Middle frontal gyrus (tissue), 1 donor: ENCODE results near the gene TNIP1.

Experiments used
- DNase-seq: peaks from one replicate; pipeline ENCODE4 v3.0.0-alpha.2; 2015; ENCODE audit warnings: low spot score; ENCODE audit errors: extremely low spot score

The TNIP1 gene

DNA sequence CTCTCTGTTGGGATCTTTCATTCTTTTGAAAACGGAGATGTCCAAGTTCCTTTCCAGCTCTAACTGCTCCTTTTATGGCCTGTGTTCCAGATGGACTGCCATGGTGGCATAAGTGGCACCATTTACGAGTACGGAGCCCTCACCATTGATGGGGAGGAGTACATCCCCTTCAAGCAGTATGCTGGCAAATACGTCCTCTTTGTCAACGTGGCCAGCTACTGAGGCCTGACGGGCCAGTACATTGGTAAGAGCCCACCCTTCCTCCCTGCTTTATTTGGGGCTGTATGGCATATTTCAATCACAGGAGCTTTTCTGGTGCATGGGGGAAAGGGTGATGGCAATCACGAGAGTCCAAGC lies 55.6 kb downstream of the TNIP1 start:
- DNase-seq, result no peak

DNA sequence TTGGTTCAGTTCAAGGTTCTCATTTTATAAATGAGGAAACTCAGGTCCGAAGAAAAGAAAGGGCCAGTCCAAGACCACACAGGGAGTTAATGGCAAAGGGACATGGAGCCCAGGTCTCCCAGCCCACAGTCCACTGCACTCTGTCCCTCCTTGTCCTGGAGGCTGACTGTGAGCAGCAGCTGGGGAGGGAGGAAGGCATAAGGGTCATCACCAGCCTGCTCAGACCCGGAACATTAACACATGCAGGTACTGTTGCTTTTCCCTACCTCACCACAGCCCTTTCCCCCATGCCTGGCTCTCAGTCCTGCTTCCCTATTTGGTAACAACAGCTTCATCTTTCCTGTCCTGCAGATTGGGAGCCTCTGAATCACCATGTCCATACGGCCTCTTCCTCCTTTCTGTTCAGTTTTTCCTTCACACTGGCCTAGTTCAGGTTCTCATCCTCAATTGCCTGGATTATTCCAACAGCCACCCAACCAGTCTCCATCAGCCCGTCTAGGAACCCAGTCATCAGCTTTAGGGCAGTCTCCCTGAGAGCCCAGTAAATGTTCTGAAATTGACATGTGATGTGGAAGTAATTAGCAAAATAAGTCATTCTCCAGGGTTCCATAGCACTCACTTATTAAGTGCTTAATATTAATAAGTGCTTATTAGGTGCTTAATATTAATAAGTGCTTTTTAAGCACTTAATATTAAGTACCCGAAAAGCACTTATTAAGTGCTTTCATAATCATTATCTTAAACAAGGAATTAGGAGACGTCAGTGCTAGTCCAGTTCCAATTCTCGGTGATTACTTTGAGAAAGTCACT lies 56.2 kb downstream of the TNIP1 start:
- DNase-seq, result no peak

DNA sequence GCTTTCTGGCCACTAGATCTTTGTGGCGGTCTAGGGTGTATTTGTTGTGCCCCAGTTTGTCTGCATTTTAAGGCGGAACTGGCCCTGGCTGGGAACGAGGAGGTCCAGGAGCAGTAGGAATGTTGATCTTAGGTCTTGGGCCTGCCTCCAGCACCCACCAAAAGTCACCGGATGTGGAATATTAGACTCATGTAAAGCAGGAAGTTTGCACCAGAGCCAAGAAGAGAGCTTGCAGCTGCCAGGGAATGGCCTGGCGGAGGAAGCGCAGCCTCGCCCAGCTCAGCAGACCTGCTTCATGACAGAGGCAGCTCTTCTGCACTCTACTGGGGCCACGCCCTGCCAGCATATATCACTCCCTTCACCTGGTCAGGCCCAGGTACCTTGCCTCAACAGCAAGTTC lies 57.2 kb downstream of the TNIP1 start:
- no peak for DNase-seq

DNA sequence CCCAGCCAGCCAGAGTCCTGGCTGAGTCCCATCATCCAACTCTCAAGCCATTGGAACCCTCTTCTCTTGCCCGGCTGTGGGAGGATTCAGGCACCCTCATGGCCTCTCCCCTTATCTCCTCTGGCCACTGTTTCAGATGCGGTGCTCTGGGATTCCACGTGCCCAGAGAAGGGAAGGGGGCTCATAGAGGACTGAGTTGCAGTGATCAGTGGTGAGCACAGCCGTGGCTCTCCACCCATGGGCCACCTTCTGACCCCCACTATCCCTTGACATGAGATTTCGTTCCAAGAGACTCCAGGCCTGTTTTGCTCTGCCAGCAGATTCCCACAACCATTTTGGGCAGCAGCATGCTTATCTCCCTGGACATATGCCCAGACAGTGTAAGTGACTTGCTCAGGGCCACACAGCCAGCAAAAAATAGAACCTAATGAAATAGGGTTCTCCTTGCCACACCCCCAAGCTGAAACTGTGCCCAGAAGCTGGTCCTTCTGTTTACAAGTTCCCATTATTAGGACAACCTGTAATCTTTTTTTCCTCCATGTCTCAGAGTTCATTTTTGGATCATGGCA lies 57.7 kb downstream of the TNIP1 start:
- no peak for DNase-seq

DNA sequence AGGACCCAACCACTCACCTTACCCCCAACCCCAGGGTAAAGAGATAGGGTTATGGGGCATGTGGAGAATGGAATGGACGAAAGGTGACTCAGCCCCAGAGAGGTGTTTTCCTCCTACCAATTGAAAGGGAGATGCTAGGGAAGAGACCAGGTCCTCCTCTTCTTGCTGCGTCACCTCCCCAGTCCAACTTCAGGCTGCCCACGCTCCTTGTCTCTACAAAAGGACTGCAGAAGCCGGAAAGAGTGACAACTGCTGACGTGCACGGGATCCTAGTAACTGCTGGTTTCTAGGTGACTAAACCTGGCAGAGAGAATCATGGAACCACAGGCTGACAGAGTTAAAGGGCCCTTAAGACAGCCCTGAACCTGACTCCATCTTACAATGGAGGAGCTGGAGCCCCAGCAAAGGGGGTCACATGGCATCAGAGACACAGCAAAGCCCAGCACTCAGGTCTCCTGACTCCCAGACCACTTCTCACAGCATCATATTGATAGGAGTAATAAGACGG lies 58.3 kb downstream of the TNIP1 start:
- peak; percentile 24 for DNase-seq

DNA sequence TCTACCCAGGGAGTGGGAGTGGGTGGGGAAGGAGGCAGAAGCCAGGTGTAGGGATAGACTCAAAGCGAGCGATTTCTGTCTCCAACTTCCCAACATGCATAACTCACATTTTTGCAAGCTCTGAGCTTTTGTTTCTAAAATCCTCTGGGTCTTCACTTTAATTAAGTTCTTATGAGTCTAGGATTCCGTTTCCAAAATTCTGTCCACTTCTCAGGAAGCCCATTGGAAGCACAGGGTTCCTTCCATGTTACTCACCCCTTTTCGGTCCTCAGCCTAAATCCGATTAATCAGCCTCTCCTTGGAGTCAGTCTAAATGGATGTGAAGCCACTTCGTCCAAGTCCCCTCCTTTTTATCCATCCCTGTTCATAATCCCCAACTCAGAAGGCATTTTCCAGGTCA lies 59.1 kb downstream of the TNIP1 start:
- no peak for DNase-seq

DNA sequence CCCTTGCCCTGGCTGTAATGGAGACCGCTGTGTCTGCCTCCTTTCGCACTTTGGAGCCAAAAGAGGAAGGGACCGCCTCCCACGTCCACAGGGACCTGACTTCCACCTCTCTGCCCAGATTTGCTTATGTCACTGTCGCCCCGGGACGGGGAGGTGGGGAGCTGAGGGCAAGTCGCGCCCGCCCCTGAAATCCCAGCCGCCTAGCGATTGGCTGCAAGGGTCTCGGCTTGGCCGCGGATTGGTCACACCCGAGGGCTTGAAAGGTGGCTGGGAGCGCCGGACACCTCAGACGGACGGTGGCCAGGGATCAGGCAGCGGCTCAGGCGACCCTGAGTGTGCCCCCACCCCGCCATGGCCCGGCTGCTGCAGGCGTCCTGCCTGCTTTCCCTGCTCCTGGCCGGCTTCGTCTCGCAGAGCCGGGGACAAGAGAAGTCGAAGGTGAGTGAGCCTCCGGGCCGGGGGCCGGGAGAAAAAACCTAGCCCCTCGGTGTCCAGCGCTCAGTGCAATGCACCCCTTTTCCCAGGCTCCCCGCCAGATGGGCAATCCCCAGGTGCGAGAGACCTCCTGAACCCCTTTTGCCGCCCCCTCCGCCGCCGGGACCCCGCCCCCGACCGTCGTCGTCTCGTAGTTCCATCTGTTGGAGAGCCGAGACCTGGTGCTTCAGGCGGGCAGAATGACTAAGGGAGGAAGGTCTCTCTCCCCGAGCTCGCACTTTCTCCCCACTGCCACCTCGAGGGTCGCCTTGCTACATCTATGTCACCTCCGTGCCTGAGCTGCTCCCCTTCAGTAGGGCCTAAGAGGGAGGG lies 60.3 kb downstream of the TNIP1 start, which contains the start of gene GPX3:
TSS of gene GPX3 (plus strand) at position 288 of the 807 bp plus-strand sequence. CDS start at position 352, 64 bp downstream.
- peak; percentile 15 for DNase-seq

DNA sequence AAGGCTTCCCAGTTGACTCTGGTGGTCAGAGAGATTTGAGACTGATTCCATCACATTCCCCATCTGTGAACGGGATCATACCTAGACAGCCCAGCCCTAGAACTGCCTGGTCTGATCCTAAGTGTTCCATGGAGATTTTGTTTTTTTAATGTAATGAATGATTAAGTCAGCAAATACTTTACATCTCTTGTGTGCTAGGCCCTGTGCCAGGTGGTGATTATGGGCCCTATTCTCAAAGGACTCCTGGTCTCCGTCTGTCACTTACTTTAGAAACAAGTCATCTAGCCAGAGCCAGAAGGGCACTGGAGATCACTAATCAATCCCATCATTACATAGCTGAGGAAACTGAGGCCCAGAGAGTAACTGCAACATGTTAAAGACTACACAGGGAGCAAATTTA lies 61.5 kb downstream of the TNIP1 start:
- DNase-seq, result no peak

DNA sequence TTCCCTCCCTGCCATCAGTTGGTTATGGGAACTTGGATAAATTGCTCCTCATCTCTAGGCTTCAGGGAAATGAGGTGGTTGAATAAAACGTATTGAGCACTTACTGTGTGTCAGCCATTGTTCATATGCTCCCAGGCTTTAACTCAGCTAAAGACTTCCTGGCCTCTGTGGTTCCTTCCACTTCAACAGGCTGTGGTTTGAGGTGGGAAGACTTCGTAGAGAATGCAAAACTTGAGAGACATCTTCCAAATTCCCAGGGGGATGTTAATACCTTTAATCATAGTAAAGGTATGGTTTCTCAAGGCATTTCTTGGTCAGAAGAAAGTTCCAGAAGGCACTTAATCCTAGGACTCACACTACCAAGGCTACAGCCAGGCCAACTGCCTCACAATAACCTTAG lies 62.0 kb downstream of the TNIP1 start:
- no peak for DNase-seq

DNA sequence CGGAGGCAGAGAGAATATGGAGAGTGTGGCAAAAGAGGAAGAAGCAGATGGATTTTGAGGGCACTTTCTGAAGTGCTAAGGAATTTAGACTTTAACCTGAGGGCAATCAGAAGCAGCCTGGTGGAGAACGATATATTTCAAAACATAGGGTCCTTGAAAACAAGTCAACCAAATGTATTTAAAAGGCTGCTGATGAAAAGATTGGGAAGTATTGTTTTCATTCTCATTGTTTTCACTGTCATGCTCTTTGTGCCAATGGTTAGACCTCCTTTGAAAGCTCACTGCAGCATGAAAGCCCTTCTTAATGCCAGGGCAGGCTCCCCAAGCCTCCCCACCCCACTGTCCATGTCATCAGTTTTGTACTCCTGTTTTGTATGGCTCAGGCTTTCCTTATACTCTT lies 62.9 kb downstream of the TNIP1 start:
- DNase-seq, result no peak

DNA sequence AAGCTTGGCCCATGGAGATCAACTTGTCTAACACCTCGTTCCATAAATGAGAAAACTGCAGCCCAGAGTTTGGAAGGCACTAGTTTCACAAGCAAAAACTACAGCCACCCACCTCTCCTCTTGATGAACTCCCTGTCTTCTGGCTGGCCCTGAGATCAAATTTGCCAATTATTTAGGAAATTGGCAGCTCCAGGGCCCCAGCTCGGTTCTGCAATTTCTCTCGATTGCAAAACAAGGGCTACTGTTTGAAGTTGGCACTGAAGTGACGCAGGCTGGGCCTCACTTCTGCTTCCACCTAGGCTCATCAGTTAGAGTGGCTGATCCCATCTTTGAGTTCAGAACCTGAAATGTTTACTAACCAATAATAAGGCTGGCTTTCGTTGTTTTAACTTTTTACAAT lies 64.1 kb downstream of the TNIP1 start:
- no peak for DNase-seq

DNA sequence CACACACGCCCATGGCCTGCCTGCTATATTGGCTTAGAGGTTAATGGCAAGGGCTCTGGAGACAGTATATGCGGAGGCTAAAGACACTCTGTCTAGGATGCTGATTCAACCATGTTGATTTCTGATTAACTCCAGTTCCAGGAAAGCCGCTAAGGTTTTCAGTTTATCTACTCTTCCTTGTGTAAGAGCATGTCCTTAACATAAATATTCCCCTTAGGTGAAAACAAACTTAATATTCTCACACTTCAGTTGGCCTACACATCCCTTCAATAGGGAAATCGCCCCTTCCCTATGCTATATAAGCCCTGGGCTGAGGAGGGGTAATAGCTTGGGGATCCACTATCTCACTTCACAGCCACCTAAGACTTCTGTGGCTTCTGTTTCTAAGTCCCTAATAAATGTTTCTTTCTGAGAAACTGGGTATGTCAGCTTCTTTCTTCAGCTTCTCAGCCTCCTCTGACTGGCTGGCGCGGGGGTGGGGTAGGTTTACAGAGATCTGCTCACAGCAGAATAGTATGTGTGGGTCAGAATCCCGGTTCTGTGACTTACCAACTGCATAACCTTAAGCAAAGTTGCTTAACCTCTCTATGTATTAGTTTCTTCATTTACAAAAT lies 64.8 kb downstream of the TNIP1 start:
- DNase-seq, result no peak

DNA sequence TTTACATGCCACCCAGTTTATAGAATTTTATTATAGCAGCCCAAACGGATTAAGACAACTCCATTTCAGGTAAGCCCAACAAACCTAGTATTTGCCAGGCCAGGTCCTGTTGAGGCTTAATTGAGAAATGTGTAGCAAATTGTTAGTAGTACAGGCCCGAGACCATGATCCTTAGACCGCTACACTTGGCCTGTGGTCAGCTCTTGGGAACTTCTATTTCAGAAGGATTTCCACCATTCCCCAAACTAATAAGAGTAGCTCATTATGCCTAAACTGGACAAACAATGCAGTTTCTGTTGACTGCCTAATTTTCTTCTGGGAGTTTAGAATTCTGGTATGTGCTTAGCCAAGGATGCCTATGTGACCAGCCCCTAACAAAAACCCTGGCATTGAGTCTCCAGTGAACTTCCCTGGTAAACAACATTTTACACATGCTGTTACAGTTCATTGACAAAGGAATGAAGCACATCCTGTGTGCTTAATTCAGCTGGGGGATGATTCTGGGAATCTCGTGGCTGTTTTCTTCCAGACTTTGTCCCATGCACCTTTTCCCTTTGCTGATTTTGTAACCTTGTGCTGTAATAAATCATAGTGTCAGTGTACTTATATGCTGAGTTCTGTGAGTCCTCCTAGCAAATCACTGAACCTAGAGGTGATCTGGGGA lies 66.0 kb downstream of the TNIP1 start:
- no peak for DNase-seq

DNA sequence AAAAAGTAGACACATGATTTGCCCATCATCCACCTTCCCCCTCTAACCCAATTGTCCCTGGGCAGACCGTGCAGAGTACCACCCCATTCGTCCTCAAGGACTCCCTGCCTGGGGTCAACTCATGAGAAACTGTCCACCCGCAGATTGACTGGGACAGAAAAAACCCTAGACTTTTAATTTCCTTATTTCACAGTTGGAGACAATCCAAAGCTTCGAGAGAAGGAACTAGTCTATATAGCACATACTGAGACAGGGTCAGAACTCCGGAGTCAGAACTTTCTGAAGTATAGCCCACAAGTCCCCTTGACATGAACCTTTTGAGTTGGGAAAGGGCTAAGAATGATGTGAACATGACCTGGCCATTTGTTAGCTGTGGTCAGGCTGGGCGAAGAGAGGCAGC lies 68.0 kb downstream of the TNIP1 start:
- DNase-seq, result no peak

DNA sequence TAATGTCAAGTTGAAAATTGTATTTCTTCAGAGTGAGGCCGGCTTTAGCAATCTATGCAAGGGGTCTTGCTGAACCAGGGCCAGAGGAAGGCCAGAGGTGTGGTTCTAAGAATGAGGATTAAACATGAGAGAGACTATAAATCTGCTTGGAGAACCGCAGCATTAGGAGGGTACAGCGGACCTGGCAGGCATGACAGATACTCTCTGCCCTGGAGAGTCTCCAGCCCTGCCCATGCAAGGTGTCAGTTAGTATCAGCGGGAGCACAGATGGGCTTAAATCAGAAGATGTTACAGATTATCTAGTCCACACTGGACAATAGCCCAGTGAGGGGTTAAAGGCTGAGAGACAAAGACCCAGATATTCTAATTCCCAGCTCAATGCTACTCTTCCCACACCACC lies 71.9 kb downstream of the TNIP1 start:
- no peak for DNase-seq

DNA sequence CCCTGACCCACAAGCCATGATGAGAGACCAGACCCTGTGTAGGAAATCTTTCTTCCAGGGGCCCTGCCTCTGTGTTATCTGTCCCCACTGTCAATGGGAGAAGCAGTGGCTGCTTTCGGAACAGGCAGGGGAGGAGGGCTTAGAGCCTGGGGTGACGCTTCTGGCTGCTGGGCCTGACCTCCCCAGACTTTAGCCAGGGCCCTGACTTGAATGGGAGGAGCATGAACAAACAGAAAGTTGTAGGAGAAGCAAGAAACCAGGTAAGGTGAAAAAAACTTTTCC lies 72.7 kb downstream of the TNIP1 start:
- DNase-seq, result no peak

DNA sequence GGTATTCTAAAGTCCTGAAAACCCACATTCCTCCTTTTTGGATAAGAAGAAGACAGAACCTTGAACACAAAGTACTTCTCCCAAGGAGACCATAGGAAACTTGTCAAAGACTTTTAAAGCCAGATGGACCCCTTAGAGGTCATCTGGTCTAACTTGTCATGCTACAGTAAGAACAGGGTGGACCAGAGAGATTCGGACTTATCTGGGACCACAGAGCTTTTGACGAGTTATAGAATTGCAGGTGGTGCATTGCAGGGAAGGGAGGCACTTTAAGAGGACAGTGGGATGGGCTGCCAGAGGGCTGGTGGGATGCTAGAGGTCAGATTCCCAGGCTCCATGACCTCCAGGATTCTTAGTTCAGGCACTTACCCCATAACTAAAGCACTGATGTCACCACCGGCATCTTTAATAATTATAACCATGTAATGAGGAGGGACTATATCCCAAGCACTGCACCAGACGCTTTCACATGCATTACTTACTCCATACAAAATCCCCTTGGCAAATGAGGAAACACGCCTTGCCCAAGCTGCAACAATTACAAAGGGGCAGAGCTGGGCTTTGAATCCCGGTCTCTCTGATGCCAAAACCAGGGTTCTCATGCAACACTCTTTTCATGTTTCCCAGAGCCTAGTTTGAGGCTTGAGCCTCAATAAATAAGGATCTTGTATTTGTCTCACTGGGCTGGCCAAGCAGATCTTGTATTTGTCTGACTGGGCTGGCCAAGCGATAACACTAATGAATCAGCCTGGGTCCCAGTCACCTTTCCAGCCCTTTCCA lies 73.2 kb downstream of the TNIP1 start:
- no peak for DNase-seq

DNA sequence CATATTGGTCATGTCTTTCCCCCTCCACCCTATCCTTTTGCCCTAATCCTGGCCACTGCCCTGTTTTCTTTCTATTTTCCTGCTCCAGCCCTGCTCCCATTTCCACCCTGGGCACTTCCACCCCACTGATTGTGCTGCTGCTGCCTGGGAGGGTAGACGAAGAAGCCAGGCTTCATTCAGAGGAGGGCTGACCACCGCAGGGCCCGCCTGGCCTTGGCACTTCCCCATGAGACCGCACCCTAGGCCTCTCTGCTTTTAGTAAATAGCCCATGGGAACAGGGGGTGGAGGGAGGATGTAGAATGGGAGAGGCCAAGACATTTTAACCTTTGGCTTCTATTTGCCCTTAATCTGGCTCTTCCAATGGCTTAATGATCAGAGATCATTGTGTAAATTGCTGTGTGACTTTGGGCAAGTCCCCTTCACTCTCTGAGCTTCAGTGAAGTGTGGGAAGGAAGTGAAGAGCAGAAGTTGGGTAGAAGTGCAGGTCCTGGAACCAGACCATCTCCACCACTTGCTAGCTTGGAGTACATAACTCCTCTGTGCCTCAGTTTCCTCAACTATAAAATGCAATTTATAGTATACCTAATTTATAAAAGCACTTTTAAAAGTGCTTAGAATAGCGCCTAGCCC lies 74.0 kb downstream of the TNIP1 start:
- DNase-seq, result no peak

DNA sequence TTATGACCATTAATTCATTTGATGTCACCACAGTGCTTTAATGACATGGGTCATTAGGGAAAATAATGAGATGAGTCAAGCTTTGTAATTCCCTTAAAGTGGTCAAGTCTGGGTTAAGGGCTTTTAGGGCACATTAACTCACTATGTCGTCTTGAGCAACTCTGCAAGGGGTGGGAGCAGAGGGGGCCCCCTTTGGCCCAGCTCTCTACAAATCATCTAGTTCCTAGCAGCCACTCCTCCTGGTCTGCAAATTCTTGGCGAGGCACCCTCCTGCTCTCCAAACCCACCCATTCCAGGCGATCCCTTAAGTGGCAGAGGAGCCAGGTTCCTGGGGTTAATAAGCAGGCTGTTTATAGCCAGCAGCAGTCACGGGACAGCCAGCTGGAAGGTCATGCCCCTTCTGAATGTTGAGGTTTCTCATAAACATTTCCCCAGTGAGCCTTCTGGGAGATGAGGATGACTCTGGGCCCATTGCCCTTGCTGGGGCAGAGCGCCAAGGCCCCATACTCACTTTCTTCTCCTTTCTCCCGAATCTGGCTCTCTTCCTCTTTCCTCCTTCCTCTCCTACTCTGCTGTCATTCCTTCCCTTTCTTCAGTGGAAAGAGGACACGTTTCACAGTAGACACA lies 74.8 kb downstream of the TNIP1 start:
- no peak for DNase-seq
